ENCODE measurements around the gene LHX3.

DNA sequence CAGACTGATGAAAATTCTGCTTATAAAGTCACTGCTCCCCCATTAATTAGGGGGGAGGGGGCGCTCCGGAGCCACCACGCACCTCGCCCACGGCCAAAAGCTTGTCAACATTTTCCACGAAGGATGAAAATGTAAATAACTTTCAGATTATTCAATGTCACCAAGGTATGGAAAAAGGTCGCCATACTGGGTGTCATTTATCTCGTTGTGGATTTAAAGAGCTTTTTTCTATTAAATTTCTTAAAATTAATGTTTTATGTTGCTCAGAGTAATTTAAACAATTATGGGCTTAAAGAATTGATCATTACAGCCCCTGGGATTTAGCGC, 13.0 kb downstream of the LHX3 start:
- TF ChIP-seq, protein P1, sequence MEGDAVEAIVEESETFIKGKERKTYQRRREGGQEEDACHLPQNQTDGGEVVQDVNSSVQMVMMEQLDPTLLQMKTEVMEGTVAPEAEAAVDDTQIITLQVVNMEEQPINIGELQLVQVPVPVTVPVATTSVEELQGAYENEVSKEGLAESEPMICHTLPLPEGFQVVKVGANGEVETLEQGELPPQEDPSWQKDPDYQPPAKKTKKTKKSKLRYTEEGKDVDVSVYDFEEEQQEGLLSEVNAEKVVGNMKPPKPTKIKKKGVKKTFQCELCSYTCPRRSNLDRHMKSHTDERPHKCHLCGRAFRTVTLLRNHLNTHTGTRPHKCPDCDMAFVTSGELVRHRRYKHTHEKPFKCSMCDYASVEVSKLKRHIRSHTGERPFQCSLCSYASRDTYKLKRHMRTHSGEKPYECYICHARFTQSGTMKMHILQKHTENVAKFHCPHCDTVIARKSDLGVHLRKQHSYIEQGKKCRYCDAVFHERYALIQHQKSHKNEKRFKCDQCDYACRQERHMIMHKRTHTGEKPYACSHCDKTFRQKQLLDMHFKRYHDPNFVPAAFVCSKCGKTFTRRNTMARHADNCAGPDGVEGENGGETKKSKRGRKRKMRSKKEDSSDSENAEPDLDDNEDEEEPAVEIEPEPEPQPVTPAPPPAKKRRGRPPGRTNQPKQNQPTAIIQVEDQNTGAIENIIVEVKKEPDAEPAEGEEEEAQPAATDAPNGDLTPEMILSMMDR (IDR thresholded peaks at IDR 0.05), result no peak
- TF ChIP-seq POLR2A (IDR thresholded peaks at IDR 0.05), result no peak

All from breast epithelium (tissue), 3 donors.